ENCODE measurements around the gene VWA2. TPM values are rescaled to one million over a fixed set of nuclear protein-coding genes. Genes with fewer than 3 reads are reported as not detected.

The VWA2 gene
- total RNA-seq, 2 donors from 2014 or later, result 1.7 to 2.0 TPM

GRCh38 chr10:114301951-114302710, 63.1 kb downstream of the VWA2 start:
- Mint-ChIP-seq H3K9me3 (no peaks in the 10 kb centered on the region), H3K4me1 (peaks cover 5% of the 10 kb centered on the region), H3K4me3 (no peak overlapping the region), H3K27me3 (ENCODE audit: insufficient read depth) (peaks cover 9% of the 10 kb centered on the region), H3K27ac (no peak overlapping the region), H3K36me3 (ENCODE audit: low read depth) (peaks cover 3% of the 10 kb centered on the region)
- Histone ChIP-seq H3K9ac (ENCODE audit: extremely low read depth, low read length, poor library complexity, severe bottlenecking) (no peak overlapping the region), H3K9me3 (ENCODE audit: control insufficient read depth, low read length) (no peaks in the 10 kb centered on the region), H3K36me3 (ENCODE audit: control insufficient read depth, insufficient read depth, low read length) (no peaks in the 10 kb centered on the region), H3K27ac (ENCODE audit: low read depth, low read length) (no peak overlapping the region), H3K4me3 (ENCODE audit: low read length) (no peak overlapping the region), H3K27me3 (ENCODE audit: control insufficient read depth, insufficient read depth, low read length, poor library complexity, severe bottlenecking) (peaks cover 6% of the 10 kb centered on the region), H3K4me1 (ENCODE audit: control insufficient read depth, insufficient read depth, low read length) (no peaks in the 10 kb centered on the region)
- DNase-seq, result no peak
- TF ChIP-seq, protein P1, sequence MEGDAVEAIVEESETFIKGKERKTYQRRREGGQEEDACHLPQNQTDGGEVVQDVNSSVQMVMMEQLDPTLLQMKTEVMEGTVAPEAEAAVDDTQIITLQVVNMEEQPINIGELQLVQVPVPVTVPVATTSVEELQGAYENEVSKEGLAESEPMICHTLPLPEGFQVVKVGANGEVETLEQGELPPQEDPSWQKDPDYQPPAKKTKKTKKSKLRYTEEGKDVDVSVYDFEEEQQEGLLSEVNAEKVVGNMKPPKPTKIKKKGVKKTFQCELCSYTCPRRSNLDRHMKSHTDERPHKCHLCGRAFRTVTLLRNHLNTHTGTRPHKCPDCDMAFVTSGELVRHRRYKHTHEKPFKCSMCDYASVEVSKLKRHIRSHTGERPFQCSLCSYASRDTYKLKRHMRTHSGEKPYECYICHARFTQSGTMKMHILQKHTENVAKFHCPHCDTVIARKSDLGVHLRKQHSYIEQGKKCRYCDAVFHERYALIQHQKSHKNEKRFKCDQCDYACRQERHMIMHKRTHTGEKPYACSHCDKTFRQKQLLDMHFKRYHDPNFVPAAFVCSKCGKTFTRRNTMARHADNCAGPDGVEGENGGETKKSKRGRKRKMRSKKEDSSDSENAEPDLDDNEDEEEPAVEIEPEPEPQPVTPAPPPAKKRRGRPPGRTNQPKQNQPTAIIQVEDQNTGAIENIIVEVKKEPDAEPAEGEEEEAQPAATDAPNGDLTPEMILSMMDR (conservative IDR thresholded peaks at IDR 0.05), result no peak
- WGBS, 2 experiments (ENCODE audit: insufficient coverage in 1 of 2, insufficient read length in 1 of 2), result 88 to 97% methylated on average over 6 to 14 of the region's 14 CpGs

DNA sequence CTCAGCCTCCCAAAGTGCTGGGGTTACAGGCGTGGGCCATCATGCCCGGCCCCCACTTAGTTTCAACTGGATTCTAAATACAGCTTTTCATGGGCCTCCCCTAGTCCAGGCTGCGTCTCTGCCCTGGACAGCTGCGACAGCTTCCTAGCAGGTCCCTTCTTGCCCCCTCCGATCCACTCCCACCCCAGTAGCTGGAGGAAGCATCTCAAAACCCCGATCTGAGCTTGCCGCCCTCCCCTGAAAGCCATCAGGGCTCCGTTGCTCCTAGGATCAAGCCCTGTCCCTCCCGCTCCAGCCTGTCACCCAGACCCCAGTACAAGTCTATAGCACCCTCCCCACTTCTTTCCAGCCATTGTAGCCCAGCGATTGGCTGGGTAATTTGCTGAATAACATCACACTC, 64.5 kb downstream of the VWA2 start:
- H3K27ac Mint-ChIP-seq, result no peak overlapping the region
- Histone ChIP-seq H3K4me1 (ENCODE audit: control insufficient read depth, insufficient read depth, low read length) (no peaks in the 10 kb centered on the region), H3K9ac (ENCODE audit: extremely low read depth, low read length, poor library complexity, severe bottlenecking) (no peak overlapping the region), H3K9me3 (ENCODE audit: control insufficient read depth, low read length) (no peaks in the 10 kb centered on the region), H3K36me3 (ENCODE audit: control insufficient read depth, insufficient read depth, low read length) (no peaks in the 10 kb centered on the region), H3K27me3 (ENCODE audit: control insufficient read depth, insufficient read depth, low read length, poor library complexity, severe bottlenecking) (peaks cover 6% of the 10 kb centered on the region), H3K27ac (ENCODE audit: low read depth, low read length) (no peak overlapping the region), H3K4me3 (ENCODE audit: low read length) (no peak overlapping the region)
- WGBS, 2 experiments (ENCODE audit: insufficient coverage in 1 of 2, insufficient read length in 1 of 2), result 72 to 77% methylated on average over 9 to 10 of the region's 10 CpGs
- H3K9me3 Mint-ChIP-seq, result no peaks in the 10 kb centered on the region
- DNase-seq, result no peak
- H3K27me3 Mint-ChIP-seq (ENCODE audit: insufficient read depth), result peaks cover 9% of the 10 kb centered on the region
- TF ChIP-seq, protein P1 (conservative IDR thresholded peaks at IDR 0.05), result no peak
- peaks cover 5% of the 10 kb centered on the region for H3K4me1 Mint-ChIP-seq
- H3K36me3 Mint-ChIP-seq (ENCODE audit: low read depth), result no peaks in the 10 kb centered on the region
- no peak overlapping the region for H3K4me3 Mint-ChIP-seq

DNA sequence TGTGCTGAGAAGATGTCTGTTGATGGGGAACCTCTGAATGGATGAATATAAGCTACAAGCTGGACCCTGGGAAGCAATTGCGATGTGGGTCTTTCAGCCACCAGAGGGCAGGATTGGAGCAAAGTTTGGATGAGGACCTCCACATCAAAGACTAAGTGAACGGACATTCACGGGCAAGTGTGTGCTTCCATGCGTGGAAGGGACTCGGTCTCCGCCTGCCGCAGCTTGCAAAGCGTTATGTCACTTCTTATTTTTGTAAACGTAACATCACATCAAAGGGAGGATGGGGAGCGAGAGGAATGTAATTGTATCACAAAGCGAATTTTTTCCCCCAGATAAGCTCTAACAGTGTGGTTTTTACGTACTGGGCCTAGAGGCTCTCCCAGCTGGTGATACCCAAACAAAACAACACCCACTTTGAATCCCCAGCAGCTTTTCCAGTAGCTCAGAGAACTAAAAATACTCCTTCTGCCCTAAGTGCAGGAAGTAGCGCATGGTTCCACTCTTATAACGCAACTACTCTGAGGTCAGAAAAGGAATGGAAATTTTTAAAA, 65.0 kb downstream of the VWA2 start:
- peak overlapping the region; percentile 79 for H3K4me3 ChIP-seq (ENCODE audit: low read length)
- no peaks in the 10 kb centered on the region for H3K36me3 ChIP-seq (ENCODE audit: control insufficient read depth, insufficient read depth, low read length)
- no peaks in the 10 kb centered on the region for H3K4me1 ChIP-seq (ENCODE audit: control insufficient read depth, insufficient read depth, low read length)
- no peak overlapping the region for H3K9ac ChIP-seq (ENCODE audit: extremely low read depth, low read length, poor library complexity, severe bottlenecking)
- Mint-ChIP-seq H3K9me3 (no peaks in the 10 kb centered on the region), H3K36me3 (ENCODE audit: low read depth) (no peaks in the 10 kb centered on the region), H3K4me3 (peak overlapping the region; percentile 67), H3K4me1 (peaks cover 5% of the 10 kb centered on the region), H3K27me3 (ENCODE audit: insufficient read depth) (peaks cover 9% of the 10 kb centered on the region), H3K27ac (no peak overlapping the region)
- TF ChIP-seq, protein P1 (conservative IDR thresholded peaks at IDR 0.05), result peak; percentile 82
- H3K27ac ChIP-seq (ENCODE audit: low read depth, low read length), result no peak overlapping the region
- WGBS, 2 experiments (ENCODE audit: insufficient coverage in 1 of 2, insufficient read length in 1 of 2), result 13 to 15% methylated on average over 7 to 14 of the region's 14 CpGs
- H3K9me3 ChIP-seq (ENCODE audit: control insufficient read depth, low read length), result no peaks in the 10 kb centered on the region
- peaks cover 6% of the 10 kb centered on the region for H3K27me3 ChIP-seq (ENCODE audit: control insufficient read depth, insufficient read depth, low read length, poor library complexity, severe bottlenecking)
- peak; percentile 93 for DNase-seq
